ENCODE data around the gene ASNSD1. TPM values are rescaled to one million over a fixed set of nuclear protein-coding genes. Genes with fewer than 3 reads are reported as not detected.

The ASNSD1 gene
- total and polyA plus RNA-seq, 2 of the 8 experiments (the other 6 are each of a cell fraction or from before 2014, with no cell fraction given): 14.1 to 44.8 TPM

DNA sequence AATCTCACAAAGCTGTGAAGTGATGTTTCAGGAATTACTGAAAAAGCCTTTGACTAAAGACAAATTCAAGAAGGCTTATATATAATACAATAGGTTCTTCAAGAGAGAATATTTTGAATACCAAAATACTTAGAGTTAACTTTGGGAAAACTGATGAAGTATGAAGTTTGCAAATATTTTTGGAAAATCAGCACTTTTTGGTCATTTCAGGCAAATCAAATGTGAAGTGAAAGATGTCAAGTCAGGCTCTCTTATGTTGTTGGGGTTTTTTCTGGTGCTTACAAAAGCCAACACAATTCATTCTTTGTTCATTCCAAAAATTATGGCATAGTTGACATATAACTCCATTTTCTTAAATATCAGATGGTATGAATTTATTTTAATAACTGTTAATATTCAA is 14.7 kb upstream of the ASNSD1 start:
- Histone ChIP-seq H3K4me1 (replicated peaks in 1 of 4; ENCODE audit: control insufficient read depth in 3 of 4, insufficient read depth in 4 of 4, low read length in 3 of 4) (peaks cover 0 to 2% (median 1%) of the 10 kb centered on the region in 4 experiments; a peak in 3 of 7 replicates), H2AFZ (ENCODE audit: low read length) (no peak overlapping the region), H4K91ac (replicated peaks; ENCODE audit: insufficient read length, low read length) (no peak overlapping the region), H3K36me3 (ENCODE audit: control insufficient read depth in 2 of 4, insufficient read depth in 4 of 4, low read length in 3 of 4) (no peaks in the 10 kb centered on the region), H4K20me1 (replicated peaks in 1 of 2; ENCODE audit: control insufficient read depth in 1 of 2, insufficient read depth in 2 of 2, low read length in 2 of 2) (no peaks in the 10 kb centered on the region), H3K4me3 (ENCODE audit: extremely low read depth in 1 of 4, insufficient read depth in 2 of 4, low read depth in 3 of 4, low read length in 4 of 4) (no peak overlapping the region), H4K8ac (ENCODE audit: extremely low read depth, insufficient read depth, low read length) (no peak overlapping the region), H3K14ac (ENCODE audit: insufficient read length) (no peak overlapping the region), H4K5ac (ENCODE audit: insufficient read length, low read depth, low read length) (no peak overlapping the region), H2BK15ac (ENCODE audit: low read length) (no peak overlapping the region), H3K4me2 (ENCODE audit: insufficient read depth in 1 of 2, low read depth in 2 of 2, low read length in 2 of 2) (no peak overlapping the region), H2BK12ac (ENCODE audit: low read depth, low read length) (no peak overlapping the region), H3K9me3 (ENCODE audit: insufficient read depth in 2 of 2, low read depth in 1 of 2, low read length in 1 of 2) (no peaks in the 10 kb centered on the region), H3K23ac (ENCODE audit: insufficient read length) (no peak overlapping the region), H3K79me1 (ENCODE audit: low read depth, low read length) (no peaks in the 10 kb centered on the region), H3K23me2 (ENCODE audit: low read depth, low read length) (no peaks in the 10 kb centered on the region; the same call in 1 of the 2 replicates), H3K18ac (ENCODE audit: extremely low read depth, low read length) (no peak overlapping the region), H2BK120ac (replicated peaks; ENCODE audit: low read depth, low read length) (no peak overlapping the region), H2BK20ac (ENCODE audit: low read length) (no peak overlapping the region), H3K4ac (replicated peaks; ENCODE audit: insufficient read length, low read depth, low read length) (no peak overlapping the region), H3K79me2 (ENCODE audit: control insufficient read depth in 1 of 2, insufficient read depth in 2 of 2, low read length in 2 of 2) (no peaks in the 10 kb centered on the region), H2AK5ac (ENCODE audit: low read depth, low read length) (no peak overlapping the region), H3K27ac (ENCODE audit: low read depth, low read length) (no peak overlapping the region), H3K9ac (replicated peaks in 1 of 4; ENCODE audit: extremely low read depth in 1 of 4, low read depth in 3 of 4, low read length in 3 of 4) (no peak overlapping the region), H2BK5ac (ENCODE audit: low read depth, low read length) (no peak overlapping the region), H3K27me3 (replicated peaks in 1 of 4; ENCODE audit: control insufficient read depth in 3 of 4, extremely low read depth in 1 of 4, insufficient read depth in 3 of 4, low read length in 3 of 4) (no peaks in the 10 kb centered on the region), H3K56ac (replicated peaks; ENCODE audit: insufficient read length, low read depth, low read length) (no peak overlapping the region)
- no peak for DNase-seq (ENCODE audit: low read depth in 1 of 2, low spot score in 2 of 2)
- TF ChIP-seq YY1 (IDR thresholded peaks at IDR 0.05; ENCODE audit: low read depth, low read length): no peak
- no peak for TF ChIP-seq SP4 (IDR thresholded peaks at IDR 0.05; ENCODE audit: low read length)
- no peak for TF ChIP-seq RXRA (IDR thresholded peaks at IDR 0.05; ENCODE audit: insufficient read depth, low read depth, low read length)
- no peak for TF ChIP-seq POLR2AphosphoS5 (IDR thresholded peaks at IDR 0.05; ENCODE audit: low read depth, low read length)
- no peak for TF ChIP-seq EP300 (IDR thresholded peaks at IDR 0.05; ENCODE audit: borderline replicate concordance in 1 of 2, low read depth in 2 of 2, low read length in 2 of 2)
- TF ChIP-seq SP1 (IDR thresholded peaks at IDR 0.05; ENCODE audit: low read depth, low read length): no peak
- no peak for TF ChIP-seq CREB1 (IDR thresholded peaks at IDR 0.05)
- no peak for TF ChIP-seq RFX5 (IDR thresholded peaks at IDR 0.05; ENCODE audit: borderline replicate concordance, low read depth, low read length)
- no peak for TF ChIP-seq SIRT6 (IDR thresholded peaks at IDR 0.05; ENCODE audit: low read length)
- no peak for TF ChIP-seq BRCA1 (IDR thresholded peaks at IDR 0.05; ENCODE audit: low read depth, low read length)
- TF ChIP-seq SIN3A (conservative IDR thresholded peaks at IDR 0.05 in 1 of 2, IDR thresholded peaks at IDR 0.05 in 1 of 2; ENCODE audit: low read depth in 1 of 2, low read length in 2 of 2): no peak
- TF ChIP-seq MAFK (IDR thresholded peaks at IDR 0.05; ENCODE audit: low read depth, low read length): no peak
- TF ChIP-seq HDAC2 (IDR thresholded peaks at IDR 0.05; ENCODE audit: borderline replicate concordance in 1 of 2, low read depth in 2 of 2, low read length in 2 of 2): no peak
- no peak for TF ChIP-seq TBP (IDR thresholded peaks at IDR 0.05; ENCODE audit: low read depth, low read length)
- TF ChIP-seq EGR1 (IDR thresholded peaks at IDR 0.05; ENCODE audit: borderline replicate concordance, low read depth, low read length): no peak
- no peak for TF ChIP-seq EZH2 (IDR thresholded peaks at IDR 0.05; ENCODE audit: low read depth, low read length, severe bottlenecking)
- ChIA-PET CTCF (ENCODE audit: partially characterized antibody) (interaction anchor here (1.3 kb wide), 1 partner anchor 13 kb away, joined by 4 read pairs; no protein-coding TSS in a partner anchor), POLR2A (ENCODE audit: partially characterized antibody) (no interaction called here)
- FAIRE-seq: no peak
